WI38 (cell line): Measurements from ENCODE around the gene CHST2.

ENCODE experiments used
- H3K4me3 ChIP-seq: 2 replicates; pipeline ENCODE4 v1.5.1; 2011; ENCODE audit warnings: low read depth, mild to moderate bottlenecking, control low read depth, low read length
- CTCF ChIP-seq: IDR thresholded peaks from 2 replicates; pipeline ENCODE4 v1.5.1; 2012; ENCODE audit warnings: low read depth, mild to moderate bottlenecking, control low read depth, low read length

Gene CHST2

GRCh38 chr3:143127801-143128200 lies 8.2 kb downstream of the CHST2 start:
- TF ChIP-seq CTCF: no peak
- no peak overlapping the region for H3K4me3 ChIP-seq

GRCh38 chr3:143128227-143128955 lies 8.8 kb downstream of the CHST2 start:
- no peak overlapping the region for H3K4me3 ChIP-seq
- no peak for TF ChIP-seq CTCF

GRCh38 chr3:143132246-143132980 lies 12.8 kb downstream of the CHST2 start:
- no peak for TF ChIP-seq CTCF
- H3K4me3 ChIP-seq: no peak overlapping the region

GRCh38 chr3:143134471-143134870 lies 14.9 kb downstream of the CHST2 start:
- H3K4me3 ChIP-seq: no peak overlapping the region
- no peak for TF ChIP-seq CTCF

GRCh38 chr3:143135150-143135549 lies 15.6 kb downstream of the CHST2 start:
- no peak for TF ChIP-seq CTCF
- no peak overlapping the region for H3K4me3 ChIP-seq

- TF ChIP-seq CTCF: no peak
- no peak overlapping the region for H3K4me3 ChIP-seq
These were observed 18.0 kb downstream of the CHST2 start for GRCh38 chr3:143137435-143138036.

GRCh38 chr3:143138953-143139352 lies 19.4 kb downstream of the CHST2 start:
- TF ChIP-seq CTCF: no peak

More at GRCh38 chr3:143138953-143139352, 19.4 kb downstream of the CHST2 start:
- H3K4me3 ChIP-seq: no peak overlapping the region
